Mucosa of gallbladder (tissue), 1 donor: ENCODE measurements around the gene GRPR. TPM values are rescaled to one million over a fixed set of nuclear protein-coding genes. Genes with fewer than 3 reads are reported as not detected.
"Not testable (repeated sequence)": the region's sequence is repeated elsewhere in the genome, so short reads cannot be mapped to it uniquely, and the experiment has no call there.

Experiments used
- DNase-seq: peaks from one replicate; pipeline ENCODE4 v3.0.0-alpha.2; 2020; ENCODE audit warnings: low spot score
- total RNA-seq: library from RNA; stranded (reverse); gene quantifications from one replicate; pipeline ENCODE4 v1.2.1, GENCODE V29; 2021
- donor health status: DM: no; HTN: no; CAD: no.

Gene GRPR
- total RNA-seq, 1 donor from 2014 or later = not detected

DNA sequence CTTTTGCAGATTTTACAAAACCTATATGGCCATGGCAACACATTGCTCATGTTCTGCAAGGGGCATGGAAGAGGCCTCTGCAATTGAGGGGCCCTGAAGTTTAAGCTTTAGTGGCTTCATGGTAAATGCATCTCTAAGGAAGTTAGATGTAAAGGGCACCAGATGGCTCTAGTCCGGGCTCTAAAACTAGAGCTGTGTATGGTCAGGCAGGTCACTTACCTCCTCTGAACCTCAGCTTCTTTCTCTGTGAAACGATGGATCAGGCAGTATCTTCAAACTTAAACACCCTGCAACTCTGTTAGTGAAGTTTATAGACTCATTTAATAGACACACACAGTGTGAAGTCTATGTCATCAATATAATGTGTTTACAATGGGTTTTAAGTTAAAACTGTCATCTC lies 53.9 kb downstream of the GRPR start:
- no peak for DNase-seq

- DNase-seq = not testable (repeated sequence)
Measured at GRCh38 chrX:16183843-16184242, 60.5 kb downstream of the GRPR start.

DNA sequence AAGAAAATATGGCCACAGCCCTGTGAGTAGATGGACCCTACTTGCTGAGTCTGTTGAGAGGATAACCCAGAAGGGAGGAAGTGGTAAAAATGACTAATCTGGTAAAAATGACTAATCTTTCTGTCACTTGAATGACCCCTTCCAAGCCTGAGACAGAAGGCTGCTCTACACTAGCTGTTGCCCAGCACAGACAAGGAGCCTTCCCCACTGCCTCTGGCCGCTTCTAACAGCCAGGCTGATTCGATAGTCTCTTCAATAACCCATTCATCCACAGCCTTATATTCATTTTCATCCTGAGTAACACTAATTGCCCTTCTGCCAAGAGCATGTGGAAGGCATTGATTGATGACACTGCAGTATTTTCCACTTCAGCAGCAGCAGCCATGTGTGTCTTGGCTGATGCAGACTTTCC lies 62.4 kb downstream of the GRPR start:
- DNase-seq = no peak

- DNase-seq = no peak
Measured at GRCh38 chrX:16186380-16187007, 63.1 kb downstream of the GRPR start.

- DNase-seq = no peak
Measured at GRCh38 chrX:16187024-16187760, 63.8 kb downstream of the GRPR start.

DNA sequence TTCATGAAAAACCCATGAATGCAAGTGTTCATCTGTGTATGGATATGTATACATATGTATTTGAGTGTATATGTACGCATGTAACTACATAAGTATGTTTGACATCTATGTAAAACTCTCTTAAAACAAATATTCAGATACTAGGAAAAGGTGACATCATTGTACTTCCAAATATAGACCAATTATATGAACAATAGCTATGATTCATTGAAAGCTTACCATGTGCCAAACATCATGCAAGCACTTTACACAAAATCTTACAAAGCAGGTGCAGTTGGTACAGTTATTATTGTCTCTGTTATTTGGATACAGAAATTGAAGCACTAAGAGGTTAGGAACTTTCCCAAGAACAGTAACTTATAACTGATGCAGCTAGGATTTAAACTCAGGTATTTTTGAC lies 65.3 kb downstream of the GRPR start:
- no peak for DNase-seq

- no peak for DNase-seq
Measured at GRCh38 chrX:16191605-16192004, 68.2 kb downstream of the GRPR start.

DNA sequence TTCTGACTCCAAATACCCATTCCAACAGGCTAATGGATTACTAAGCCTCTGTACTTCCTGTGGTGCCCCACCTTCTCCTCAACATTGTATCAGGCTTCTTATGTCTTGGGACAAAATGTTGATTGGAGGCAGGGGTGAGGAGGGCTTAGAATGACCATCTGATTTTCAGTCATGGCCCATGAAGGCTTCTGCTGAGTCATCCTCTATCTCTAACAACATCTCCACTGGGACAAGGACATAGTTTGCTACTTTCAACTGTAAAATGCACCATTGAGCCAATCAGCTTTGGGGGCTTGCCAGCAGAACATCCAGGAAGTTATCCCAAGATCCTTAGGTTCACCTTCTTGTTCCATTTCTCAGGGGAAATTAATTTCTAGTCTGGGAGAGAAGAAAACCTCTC lies 73.5 kb downstream of the GRPR start:
- no peak for DNase-seq

DNA sequence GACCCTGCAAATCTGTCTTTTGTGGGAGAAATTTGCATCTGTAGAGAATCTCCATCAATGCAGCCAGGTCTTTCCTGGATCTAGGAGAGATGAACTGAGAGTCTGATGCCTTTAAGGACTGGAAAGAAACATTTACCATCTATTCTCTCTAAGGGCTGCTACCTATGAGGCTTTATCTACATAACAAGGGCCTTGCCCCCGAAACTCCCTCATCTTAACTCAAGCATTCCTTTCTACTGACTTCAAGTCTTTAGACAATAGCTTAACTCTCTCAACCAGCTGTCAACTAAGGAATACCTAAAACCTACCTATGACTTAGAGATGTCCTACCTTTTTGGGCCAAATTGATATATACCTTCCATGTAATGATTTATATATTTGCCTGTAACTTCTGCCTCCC lies 76.0 kb downstream of the GRPR start:
- DNase-seq = no peak

GRCh38 chrX:16202943-16203342 lies 79.6 kb downstream of the GRPR start:
- DNase-seq = no peak

Other genes starting within 250 kb of the GRPR start
- not detected for gene MAGEB17, start 43.9 kb downstream of the GRPR start, total RNA-seq